Measurements from ENCODE around the gene PTPN14. TPM values are rescaled to one million over a fixed set of nuclear protein-coding genes. Genes with fewer than 3 reads are reported as not detected.

The PTPN14 gene
- total and polyA plus RNA-seq, 2 of the 8 experiments (the other 6 are each of a cell fraction or from before 2014, with no cell fraction given) = 14.4 to 93.6 TPM

DNA sequence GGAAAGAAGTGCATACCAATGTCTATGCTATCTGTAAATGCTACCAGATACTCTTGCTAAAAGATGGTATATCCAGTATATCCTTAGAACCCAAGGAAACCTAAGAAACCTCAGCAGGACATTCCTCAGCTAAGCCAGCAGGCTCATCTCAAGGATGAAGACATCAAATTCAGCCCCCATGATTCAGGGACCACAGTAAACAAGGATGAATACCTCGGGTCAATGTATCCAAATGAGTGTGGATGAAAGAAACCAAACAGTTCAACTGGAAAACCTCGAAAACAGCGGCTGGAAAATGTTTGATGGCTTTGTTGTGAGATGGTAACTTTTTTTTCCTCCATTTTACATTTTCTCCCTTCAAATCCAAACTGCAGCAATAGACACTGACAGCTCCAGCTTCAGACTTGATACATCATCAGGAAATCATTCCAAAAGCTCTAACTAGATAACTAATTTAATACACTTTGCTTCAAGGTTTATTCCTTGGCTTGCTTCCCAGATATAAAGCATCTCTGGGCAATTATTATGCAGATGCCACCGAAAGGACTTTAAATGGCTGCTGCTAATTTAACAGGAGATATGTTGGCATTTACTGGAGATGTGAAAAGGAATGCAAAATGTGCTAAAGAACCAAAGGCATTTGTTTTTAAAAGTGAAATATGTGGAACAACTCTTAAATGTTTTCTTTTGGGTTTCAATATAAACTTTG lies 196.8 kb downstream of the PTPN14 start (continued):
- TF ChIP-seq SIN3A (conservative IDR thresholded peaks at IDR 0.05 in 1 of 2, IDR thresholded peaks at IDR 0.05 in 1 of 2; ENCODE audit: low read depth in 1 of 2, low read length in 2 of 2) = no peak
- TF ChIP-seq CHD2 (IDR thresholded peaks at IDR 0.05; ENCODE audit: low read length) = no peak
- no peak for TF ChIP-seq TCF12 (IDR thresholded peaks at IDR 0.05; ENCODE audit: low read depth, low read length)
